HepG2 (cell line): ENCODE results near the gene ABCB4. TPM values are rescaled to one million over a fixed set of nuclear protein-coding genes. Genes with fewer than 3 reads are reported as not detected.

Experiments used
- ARID5B ChIP-seq: IDR thresholded peaks from 2 replicates; pipeline ENCODE4 v1.4.0; 2020; ENCODE audit warnings: mild to moderate bottlenecking, missing genetic modification reagents
- ATF6 ChIP-seq: sonication (generic); formaldehyde crosslinking; conservative IDR thresholded peaks from 2 replicates; pipeline ENCODE4 v1.4.0; 2020; ENCODE audit warnings: missing genetic modification reagents
- E2F5 ChIP-seq: sonication (generic); formaldehyde crosslinking; conservative IDR thresholded peaks from 2 replicates; pipeline ENCODE4 v1.4.0; 2020; ENCODE audit warnings: missing genetic modification reagents
- ESRRA ChIP-seq: sonication (generic); formaldehyde crosslinking; IDR thresholded peaks from 2 replicates; pipeline ENCODE4 v1.5.1; 2020; ENCODE audit warnings: mild to moderate bottlenecking, low read depth, missing genetic modification reagents
- FOXM1 ChIP-seq: sonication (generic); formaldehyde crosslinking; IDR thresholded peaks from 2 replicates; pipeline ENCODE4 v1.5.0; 2020; ENCODE audit warnings: missing genetic modification reagents
- GLMP ChIP-seq: sonication (generic); formaldehyde crosslinking; IDR thresholded peaks from 2 replicates; pipeline ENCODE4 v1.9.0; 2021; ENCODE audit warnings: missing genetic modification reagents, mild to moderate bottlenecking, borderline replicate concordance
- HOXD1 ChIP-seq: sonication (generic); formaldehyde crosslinking; IDR thresholded peaks from 2 replicates; pipeline ENCODE4 v1.5.0; 2020; ENCODE audit warnings: missing genetic modification reagents
- IRX3 ChIP-seq: sonication (generic); formaldehyde crosslinking; IDR thresholded peaks from 2 replicates; pipeline ENCODE4 v1.8.1; 2023; ENCODE audit warnings: mild to moderate bottlenecking, low read depth, missing genetic modification reagents, borderline replicate concordance
- KAT8 ChIP-seq: IDR thresholded peaks from 2 replicates; pipeline ENCODE4 v1.6.1; 2016; ENCODE audit warnings: missing genetic modification reagents, missing compliant biosample characterization
- MBNL3 ChIP-seq: fragments of 250-450 bp; sonication (Bioruptor Pico); conservative IDR thresholded peaks from 2 replicates; pipeline ENCODE4 v1.8.0; 2022; ENCODE audit warnings: mild to moderate bottlenecking, inconsistent platforms
- MED1 ChIP-seq: sonication (generic); formaldehyde crosslinking; IDR thresholded peaks from 2 replicates; pipeline ENCODE4 v1.4.0; 2020; ENCODE audit warnings: missing genetic modification reagents
- MTF2 ChIP-seq: sonication (generic); formaldehyde crosslinking; IDR thresholded peaks from 2 replicates; pipeline ENCODE4 v1.5.0; 2020; ENCODE audit warnings: missing genetic modification reagents, borderline replicate concordance
- NFE2L1 ChIP-seq: sonication (generic); formaldehyde crosslinking; IDR thresholded peaks from 2 replicates; pipeline ENCODE4 v1.4.0; 2020; ENCODE audit warnings: missing genetic modification reagents, mild to moderate bottlenecking, borderline replicate concordance
- NR2F1 ChIP-seq, 2 experiments: fragments of 450-650 bp in 1 of 2; formaldehyde crosslinking in 1 of 2; IDR thresholded peaks; 2 replicates each; pipeline versions ENCODE4 v1.5.0 to v1.6.1; 2016 to 2020; ENCODE audit warnings: mild to moderate bottlenecking in 1 of 2, missing compliant biosample characterization in 1 of 2, missing genetic modification reagents in 1 of 2, moderate library complexity in 1 of 2
- REXO4 ChIP-seq: sonication (generic); formaldehyde crosslinking; IDR thresholded peaks from 2 replicates; pipeline ENCODE4 v1.8.0; 2022; ENCODE audit warnings: missing genetic modification reagents, mild to moderate bottlenecking, borderline replicate concordance
- RFXAP ChIP-seq: sonication (generic); formaldehyde crosslinking; IDR thresholded peaks from 2 replicates; pipeline ENCODE4 v1.4.0; 2020; ENCODE audit warnings: missing genetic modification reagents, borderline replicate concordance
- SNAPC2 ChIP-seq: sonication (generic); formaldehyde crosslinking; IDR thresholded peaks from 2 replicates; pipeline ENCODE4 v1.8.1; 2022; ENCODE audit warnings: mild to moderate bottlenecking, missing genetic modification reagents
- TCF12 ChIP-seq, 2 experiments: fragments of 450-650 bp in 1 of 2; sonication (generic) in 1 of 2; formaldehyde crosslinking in 1 of 2; IDR thresholded peaks; 2 replicates each; pipeline versions ENCODE4 v1.6.1 to v1.8.0; 2017 to 2022; ENCODE audit warnings: antibody characterized with exemption in 1 of 2, mild to moderate bottlenecking in 1 of 2, missing genetic modification reagents in 1 of 2, moderate library complexity in 1 of 2
- U2AF1 ChIP-seq: fragments of 200-400 bp; formaldehyde crosslinking; optimal IDR thresholded peaks from 2 replicates; pipeline ENCODE3; 2017; ENCODE audit warnings: mild to moderate bottlenecking, low read depth, low read length
- ZFP36L1 ChIP-seq: sonication (generic); formaldehyde crosslinking; IDR thresholded peaks from 2 replicates; pipeline ENCODE4 v1.8.0; 2022; ENCODE audit warnings: mild to moderate bottlenecking, missing genetic modification reagents, moderate library complexity
- ZNF225 ChIP-seq: sonication (generic); formaldehyde crosslinking; IDR thresholded peaks from 2 replicates; pipeline ENCODE4 v1.4.0; 2020; ENCODE audit warnings: mild to moderate bottlenecking, missing genetic modification reagents
- ZNF317 ChIP-seq: sonication (generic); formaldehyde crosslinking; IDR thresholded peaks from 2 replicates; pipeline ENCODE4 v1.5.0; 2020; ENCODE audit warnings: mild to moderate bottlenecking, missing genetic modification reagents
- polyA plus RNA-seq, 8 experiments: library from polyadenylated mRNA; depleted of rRNA in 3 of 8; stranded (reverse) in 7 of 8; unstranded in 1 of 8; fragments of >200 nt; fragmentation: Illumina TruSeq in 4 of 8; extraction: Trizol in 4 of 8; gene quantifications; 2 replicates each; pipeline versions ENCODE4 v1.2.1 to v1.2.3, GENCODE V29; 2011 to 2016; ENCODE audit warnings: low read depth in 4 of 8, missing spikeins in 1 of 8, mixed read lengths in 1 of 8; ENCODE audit not compliant: insufficient read depth in 1 of 8
- total RNA-seq, 5 experiments: library from RNA; depleted of rRNA; stranded (reverse); fragments of >200 nt; fragmentation: Illumina TruSeq; extraction: Trizol; gene quantifications; 2 replicates each; pipeline ENCODE4 v1.2.3, GENCODE V29; 2016; ENCODE audit warnings: low read depth in 1 of 5

The ABCB4 gene
- total and polyA plus RNA-seq, 2 of the 13 experiments (the other 11 are each of a cell fraction or from before 2014, with no cell fraction given) = 18.0 to 32.4 TPM

- TF ChIP-seq GLMP = no peak
- no peak for TF ChIP-seq U2AF1
- TF ChIP-seq ZNF317 = no peak
- TF ChIP-seq IRX3 (CRISPR knock-in tag) = no peak
- TF ChIP-seq NFE2L1 (CRISPR knock-in tag) = no peak
- no peak for TF ChIP-seq TCF12 (IDR thresholded peaks at IDR 0.05)
- no peak for TF ChIP-seq TCF12 (CRISPR knock-in tag; IDR thresholded peaks at IDR 0.05)
- no peak for TF ChIP-seq ATF6 (CRISPR knock-in tag)
- TF ChIP-seq FOXM1 (CRISPR knock-in tag) = no peak
- no peak for TF ChIP-seq ZNF225 (CRISPR knock-in tag)
- no peak for TF ChIP-seq MTF2 (CRISPR knock-in tag)
- TF ChIP-seq E2F5 (CRISPR knock-in tag) = no peak
- peak; percentile 68; the same call in 1 of the 2 replicates for TF ChIP-seq ESRRA (CRISPR knock-in tag)
- TF ChIP-seq ZFP36L1 (CRISPR knock-in tag) = no peak
- TF ChIP-seq ARID5B (CRISPR knock-in tag) = peak; percentile 93
- TF ChIP-seq KAT8 (CRISPR knock-in tag) = peak; percentile 73; the same call in 1 of the 2 replicates
- TF ChIP-seq MED1 (CRISPR knock-in tag) = peak; percentile 87
- no peak for TF ChIP-seq HOXD1 (CRISPR knock-in tag)
- no peak for TF ChIP-seq SNAPC2 (CRISPR knock-in tag)
- TF ChIP-seq RFXAP (CRISPR knock-in tag) = no peak
- TF ChIP-seq NR2F1 (CRISPR knock-in tag; IDR thresholded peaks at IDR 0.05) = peak; percentile 63 to 76
- no peak for TF ChIP-seq REXO4
- no peak for TF ChIP-seq MBNL3
These were observed 11.5 kb downstream of the ABCB4 start (continued) for GRCh38 chr7:87463982-87464381.
